ENCODE data around the gene INHBE.
A peak's percentile ranks its signal among the peaks of the same experiment; 100 is the strongest.
"Not testable (repeated sequence)": the region's sequence is repeated elsewhere in the genome, so short reads cannot be mapped to it uniquely, and the experiment has no call there.

Gene INHBE

DNA sequence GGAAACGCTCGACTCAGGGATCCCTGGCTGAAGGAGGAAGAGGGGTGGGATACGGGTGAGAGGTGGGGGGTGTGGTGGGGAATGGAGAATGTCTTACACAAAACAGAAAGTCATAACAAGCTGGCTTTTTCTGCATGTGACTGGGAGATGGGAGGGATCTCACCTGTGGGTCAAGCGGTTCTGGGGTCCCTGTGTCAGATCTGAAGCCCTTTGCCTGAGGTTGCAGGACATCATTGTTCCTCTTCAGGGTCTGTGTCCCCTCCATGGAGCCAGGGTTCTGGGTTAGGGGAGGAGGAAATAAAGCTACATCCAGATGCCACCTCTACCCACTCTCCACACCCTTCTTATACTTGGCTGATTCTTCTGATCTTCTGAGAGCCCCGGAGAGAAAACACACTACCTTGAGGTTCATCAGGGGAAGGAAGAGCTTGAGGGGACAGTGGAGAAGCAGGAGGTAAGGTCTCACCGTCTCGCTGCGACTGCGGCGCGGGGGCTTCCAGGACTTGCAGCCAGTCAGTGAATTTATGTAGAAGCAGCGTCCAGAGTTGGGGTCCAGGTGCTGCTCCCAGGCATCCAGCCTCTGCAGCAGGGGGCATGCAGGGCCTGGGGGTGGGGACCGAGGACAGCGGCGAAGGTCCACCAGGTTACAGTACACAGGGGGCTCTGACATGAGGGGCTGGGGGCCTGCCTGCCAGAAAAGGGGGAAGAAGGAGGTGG, 22.0 kb downstream of the INHBE start:
- DNase-seq, result no peak

DNA sequence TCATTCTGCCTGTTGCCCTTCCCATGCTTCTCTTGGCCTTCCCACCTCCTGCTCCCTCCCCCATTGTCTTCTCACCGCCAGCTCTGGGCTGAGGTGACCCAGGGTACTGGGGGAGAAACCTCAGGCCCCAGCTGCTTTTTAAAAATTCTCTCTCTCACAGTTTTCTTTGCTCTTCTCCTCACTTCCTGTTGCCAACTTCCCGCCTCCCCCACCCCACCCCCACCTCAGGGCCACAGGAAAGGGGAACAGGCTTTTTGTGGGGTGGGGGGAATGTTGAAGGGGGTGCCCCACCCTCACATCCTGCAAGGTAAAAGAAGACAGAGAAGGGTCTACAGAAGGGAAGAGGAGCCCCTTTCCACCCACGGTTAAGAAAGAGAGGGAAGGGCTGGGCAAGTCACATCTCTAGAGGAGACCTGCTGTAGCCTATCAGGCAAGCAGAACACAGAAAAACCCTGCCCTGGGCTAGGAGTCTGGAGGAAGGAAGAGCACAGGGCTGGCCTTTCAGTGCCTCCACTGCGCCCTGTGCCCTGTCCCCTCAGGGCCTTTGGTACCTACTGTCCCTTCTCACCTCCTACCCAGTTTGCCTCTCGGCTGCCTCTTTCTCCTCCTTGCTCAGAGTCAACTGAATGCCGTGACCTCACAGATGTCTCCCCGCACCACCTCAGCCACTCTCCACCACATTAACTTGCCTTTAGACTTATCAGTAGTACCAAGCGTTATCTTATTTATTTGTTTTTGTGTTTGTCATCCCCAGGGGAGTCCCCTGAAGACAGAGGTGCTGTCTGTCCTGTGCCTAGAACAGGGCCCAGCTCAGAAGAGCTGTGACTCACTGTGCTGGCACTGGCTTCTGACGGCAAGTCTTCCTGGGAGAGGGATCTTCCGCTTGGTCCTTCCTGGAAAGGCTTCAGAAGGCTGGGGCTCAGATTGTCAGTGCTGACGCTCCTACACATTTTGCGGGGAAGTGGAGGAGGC, 22.9 kb downstream of the INHBE start:
- DNase-seq, result peak; percentile 49

DNA sequence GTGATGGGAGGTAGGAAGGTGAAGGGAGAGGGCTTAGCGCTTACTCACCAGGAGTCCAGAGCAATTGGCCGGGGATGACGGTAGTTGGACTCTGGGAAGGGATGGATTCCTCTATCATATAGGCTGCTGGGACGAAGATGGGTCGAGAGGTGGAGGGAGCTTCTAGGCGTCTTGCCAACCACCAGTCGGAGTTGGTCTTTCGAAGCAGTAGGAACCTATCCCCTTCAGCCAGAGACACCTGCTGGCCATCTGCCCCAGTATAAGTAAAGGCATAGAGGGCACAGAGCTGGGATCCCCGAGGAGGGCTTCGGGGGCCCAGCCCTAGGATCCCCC, 23.9 kb downstream of the INHBE start:
- no peak for DNase-seq

DNA sequence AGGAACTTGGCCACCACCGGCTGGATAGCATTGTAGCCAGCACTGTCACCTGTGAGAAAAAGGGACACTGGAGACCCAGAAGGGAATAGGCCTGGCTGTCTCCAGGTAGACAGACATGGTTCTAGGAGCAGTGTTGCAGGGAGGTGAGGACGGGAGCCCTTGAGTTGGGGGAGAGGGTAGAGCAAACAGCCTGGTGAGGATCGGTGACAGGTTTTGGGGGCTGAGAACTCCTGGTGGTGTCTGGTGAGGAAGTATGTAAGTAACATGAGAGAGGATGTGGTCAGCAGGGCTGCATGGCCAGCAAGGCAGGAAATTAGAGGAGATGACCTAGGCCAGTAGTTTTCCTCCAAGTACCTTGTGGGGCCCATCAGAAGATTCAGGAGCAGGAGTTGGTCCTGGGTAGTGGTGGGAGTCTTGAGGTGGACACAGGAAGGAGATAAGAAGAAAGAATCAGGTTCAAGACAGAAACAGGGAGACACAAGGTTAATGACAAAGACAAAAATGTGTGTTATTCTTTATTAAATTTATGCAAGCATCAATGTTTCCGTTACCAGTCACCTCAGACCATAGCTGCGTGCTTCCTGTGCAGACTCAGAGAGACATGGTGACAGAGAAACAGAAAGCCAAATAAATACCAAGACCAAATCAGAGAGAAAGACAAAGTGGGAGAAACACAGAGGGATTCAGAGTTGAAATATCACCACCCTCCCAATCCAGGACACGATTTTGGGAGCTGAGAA, 24.4 kb downstream of the INHBE start, which contains the start of gene ARHGAP9:
Gene ARHGAP9 (minus strand): TSS at position 491 of the 740 bp plus-strand sequence. CDS start 460 bp downstream, at position 31.
- DNase-seq, result peak; percentile 68

DNA sequence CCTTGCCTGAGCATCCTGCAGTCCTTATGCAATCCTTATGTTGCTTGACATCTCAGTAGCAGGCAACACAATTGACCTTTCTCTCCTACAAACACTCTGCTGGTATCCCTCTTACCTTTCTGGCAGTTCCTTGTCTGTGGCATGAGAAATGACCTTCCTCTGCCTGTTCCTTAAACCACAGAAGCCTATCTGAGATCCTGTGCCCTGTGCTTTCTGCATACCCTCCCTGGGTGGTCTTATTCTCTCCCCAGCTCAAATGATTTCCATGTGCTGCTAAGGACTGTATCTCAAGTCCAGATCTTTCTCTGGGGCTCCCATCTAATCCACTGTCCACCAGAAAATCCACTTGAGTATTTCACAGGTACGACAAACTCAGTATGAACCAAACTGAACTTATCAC, 26.6 kb downstream of the INHBE start:
- no peak for DNase-seq

DNA sequence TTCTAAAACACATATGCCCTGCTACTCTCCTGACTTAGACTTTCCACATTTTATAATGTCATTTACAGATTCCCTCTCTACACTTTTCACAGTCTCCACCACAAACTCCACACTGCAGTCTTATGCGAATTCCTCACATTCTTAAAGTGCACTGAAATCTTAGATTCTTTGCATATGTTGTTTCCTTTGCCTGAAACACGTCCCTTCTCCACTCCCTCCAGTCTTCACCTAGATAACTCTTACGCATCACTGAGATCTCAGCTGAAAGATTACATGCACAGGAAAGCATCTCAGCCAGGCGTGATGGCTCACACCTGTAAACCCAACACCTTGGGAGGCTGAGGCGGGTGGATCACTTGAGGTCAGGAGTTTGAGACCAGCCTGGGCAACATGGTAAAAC, 28.4 kb downstream of the INHBE start:
- no peak for DNase-seq

DNA sequence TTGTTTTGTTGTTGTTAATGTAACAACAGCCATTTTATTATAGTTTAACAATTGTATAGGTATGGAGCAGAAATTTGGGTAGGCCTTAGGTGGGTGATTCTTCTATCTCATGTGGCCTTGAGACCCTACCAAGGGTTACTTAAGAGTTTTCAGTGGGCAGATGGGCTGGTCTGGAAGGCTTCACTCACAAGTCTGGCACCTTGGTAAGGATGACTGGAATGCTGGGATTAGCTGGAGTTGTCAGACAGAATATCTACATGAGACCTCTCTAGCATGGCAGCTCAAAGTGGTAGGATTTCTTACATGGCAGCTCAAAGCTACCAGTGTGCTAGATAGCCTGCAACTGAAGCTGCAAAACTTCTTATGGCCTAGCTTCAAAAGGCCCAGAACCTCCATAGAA, 30.6 kb downstream of the INHBE start:
- DNase-seq, result no peak

DNA sequence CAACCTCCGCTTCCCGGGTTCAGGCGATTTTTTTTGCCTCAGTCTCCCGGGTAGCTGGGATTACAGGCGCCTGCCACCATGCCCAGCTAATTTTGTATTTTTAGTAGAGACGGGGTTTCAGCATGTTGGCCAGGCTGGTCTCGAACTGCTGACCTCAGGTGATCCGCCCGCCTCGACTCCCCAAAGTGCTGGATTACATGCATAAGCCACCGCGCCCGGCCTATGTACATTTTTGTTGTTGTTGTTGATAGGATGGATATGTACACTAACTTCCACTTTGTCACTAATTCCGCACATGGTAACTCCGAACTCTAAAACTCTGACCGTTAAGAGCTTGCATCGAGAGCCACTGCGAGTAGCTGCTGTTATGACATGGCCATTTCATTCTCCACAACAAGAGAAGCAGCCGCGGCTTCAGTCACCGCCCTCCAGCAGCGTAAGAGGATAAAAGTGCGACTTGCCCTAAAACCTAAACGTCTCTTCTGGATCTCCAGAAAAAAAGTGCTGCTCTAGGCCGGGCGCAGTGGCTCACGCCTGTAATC, 32.0 kb downstream of the INHBE start:
- peak; percentile 10 for DNase-seq

DNA sequence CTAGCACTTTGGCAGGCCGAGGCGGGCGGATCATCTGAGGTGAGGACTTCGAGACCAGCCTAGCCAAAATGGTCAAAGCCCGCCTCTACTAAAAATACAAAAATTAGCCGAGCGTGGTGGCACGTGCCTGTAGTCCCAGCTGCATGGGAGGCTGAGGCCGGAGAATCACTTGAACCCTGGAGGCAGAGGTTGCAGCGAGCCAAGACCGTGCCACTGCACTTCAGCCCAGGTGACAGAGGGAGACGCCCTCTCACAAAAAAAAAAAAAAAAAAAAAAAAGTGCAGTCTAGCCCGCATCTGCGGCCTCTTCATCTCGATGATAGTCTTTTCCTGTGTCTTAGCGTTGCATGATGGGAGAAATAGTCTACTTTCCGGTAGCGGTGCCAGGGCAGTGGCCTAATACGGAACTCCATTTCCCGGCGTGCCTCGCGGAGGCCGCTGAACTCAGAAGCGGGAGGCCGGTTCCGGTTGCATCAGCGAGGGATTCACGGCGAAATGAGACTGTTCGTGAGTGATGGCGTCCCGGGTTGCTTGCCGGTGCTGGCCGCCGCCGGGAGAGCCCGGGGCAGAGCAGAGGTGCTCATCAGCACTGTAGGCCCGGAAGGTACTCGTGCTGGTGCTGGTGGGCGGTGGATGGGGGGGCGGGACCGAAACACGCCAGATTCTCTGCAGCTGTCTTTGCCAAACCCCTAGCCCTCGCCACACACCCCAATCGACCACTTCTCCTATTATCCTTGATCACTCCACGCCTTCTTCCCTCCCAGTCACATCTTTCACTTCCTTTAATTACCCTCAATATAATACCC, 32.7 kb downstream of the INHBE start, which contains the start of gene MARS1:
Gene MARS1 (plus strand): TSS at position 472 of the 805 bp plus-strand sequence. CDS start 23 bp downstream, at position 495.
- peak; percentile 95 for DNase-seq

DNA sequence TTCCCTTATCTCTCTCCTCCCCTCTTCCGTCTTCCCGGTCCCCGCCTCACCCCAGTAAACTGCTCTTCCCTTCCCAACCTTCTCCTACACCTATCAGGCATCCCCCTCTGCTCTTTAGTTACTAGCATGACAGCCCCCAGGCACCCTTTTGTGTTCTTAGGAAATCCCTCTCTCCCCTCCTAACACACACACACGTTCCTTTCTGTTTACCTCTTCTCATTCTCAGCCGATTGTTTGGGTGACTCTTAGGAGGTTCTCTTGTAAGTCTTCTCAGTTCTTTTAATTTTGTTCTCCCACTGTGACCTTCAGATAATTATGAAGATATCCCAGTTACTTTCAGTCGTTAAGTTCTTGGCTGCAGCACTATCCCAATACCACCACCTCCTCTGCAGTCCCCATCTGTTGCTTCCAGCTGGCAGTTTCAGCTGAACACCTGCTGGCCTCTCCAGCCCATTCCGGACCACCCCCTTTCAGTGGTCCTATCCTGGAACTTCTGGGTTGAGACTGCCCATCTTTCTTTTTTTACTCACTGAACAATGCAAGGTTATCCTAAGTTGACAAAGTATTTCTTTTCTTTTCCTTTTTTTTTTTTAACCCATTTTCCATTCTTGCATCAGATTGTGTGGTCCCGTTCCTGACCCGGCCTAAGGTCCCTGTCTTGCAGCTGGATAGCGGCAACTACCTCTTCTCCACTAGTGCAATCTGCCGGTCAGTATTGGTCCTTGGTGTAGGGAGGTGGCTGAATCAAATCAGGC, 33.5 kb downstream of the INHBE start:
- no peak for DNase-seq

DNA sequence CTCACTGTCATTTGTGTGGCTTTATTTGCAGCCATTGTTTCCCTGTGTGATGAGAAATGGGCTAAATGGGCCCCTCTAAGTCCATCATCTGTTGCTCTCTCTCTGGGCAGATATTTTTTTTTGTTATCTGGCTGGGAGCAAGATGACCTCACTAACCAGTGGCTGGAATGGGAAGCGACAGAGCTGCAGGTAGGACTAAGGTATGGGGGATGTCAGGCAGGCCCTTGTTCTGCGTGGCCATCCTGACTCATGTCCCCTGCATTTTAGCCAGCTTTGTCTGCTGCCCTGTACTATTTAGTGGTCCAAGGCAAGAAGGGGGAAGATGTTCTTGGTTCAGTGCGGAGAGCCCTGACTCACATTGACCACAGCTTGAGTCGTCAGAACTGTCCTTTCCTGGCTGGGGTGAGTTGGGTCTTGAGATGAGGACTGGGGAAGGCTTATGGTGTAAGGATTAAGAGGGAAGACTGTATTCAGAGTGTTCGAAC, 34.1 kb downstream of the INHBE start:
- DNase-seq, result no peak

DNA sequence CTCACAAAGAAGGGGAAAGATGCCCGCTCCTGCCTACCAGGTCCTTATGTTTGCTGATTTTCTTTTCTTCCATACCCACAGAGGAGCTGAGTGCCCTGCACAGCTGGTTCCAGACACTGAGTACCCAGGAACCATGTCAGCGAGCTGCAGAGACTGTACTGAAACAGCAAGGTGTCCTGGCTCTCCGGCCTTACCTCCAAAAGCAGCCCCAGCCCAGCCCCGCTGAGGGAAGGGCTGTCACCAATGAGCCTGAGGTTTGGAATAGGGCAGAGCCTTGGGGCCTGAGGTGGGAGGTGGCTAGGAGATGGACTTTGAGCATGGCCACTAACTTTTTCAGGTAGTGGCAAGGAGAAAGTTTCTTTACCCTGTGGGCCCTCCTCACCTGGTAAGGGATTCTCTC, 35.0 kb downstream of the INHBE start:
- DNase-seq, result no peak

DNA sequence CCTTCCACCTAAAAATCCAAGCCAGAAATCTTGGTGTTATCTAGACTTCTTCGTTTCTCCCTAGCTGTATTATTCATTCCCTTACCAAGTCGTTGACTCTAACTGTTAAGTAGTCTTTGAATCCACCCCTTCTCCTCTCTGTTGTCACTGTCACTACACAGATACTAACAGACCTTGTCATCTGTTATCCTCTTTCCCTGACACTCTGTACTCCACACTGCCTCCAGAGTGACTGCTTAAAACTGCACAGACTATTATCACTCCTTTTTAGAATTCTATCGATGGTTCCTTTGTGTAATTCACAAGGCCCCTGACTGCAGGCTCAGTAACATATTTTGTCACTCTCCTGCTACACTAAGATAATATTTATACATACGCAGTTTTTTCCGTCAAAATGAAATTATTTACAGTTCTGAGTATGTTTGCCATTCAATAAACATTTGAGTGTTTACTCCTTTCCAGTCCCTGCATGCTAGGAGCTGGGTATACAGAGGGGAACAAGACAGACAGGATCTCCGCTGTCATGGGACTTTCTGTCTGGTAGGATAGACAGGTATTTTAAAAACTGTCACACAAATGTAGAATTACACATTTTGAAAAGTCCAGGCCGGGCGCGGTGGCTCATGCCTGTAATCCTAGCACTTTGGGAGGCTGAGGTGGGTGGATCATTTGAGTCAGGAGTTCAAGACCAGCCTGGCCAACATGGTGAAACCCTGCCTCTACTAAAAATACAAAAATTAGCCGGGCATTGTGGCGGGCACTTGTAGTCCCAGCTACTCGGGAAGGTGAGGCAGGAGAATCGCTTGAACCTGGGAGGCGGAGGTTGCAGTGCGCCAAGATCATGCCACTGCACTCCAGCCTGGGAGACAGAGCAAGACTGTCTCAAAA, 36.5 kb downstream of the INHBE start:
- no peak for DNase-seq

DNA sequence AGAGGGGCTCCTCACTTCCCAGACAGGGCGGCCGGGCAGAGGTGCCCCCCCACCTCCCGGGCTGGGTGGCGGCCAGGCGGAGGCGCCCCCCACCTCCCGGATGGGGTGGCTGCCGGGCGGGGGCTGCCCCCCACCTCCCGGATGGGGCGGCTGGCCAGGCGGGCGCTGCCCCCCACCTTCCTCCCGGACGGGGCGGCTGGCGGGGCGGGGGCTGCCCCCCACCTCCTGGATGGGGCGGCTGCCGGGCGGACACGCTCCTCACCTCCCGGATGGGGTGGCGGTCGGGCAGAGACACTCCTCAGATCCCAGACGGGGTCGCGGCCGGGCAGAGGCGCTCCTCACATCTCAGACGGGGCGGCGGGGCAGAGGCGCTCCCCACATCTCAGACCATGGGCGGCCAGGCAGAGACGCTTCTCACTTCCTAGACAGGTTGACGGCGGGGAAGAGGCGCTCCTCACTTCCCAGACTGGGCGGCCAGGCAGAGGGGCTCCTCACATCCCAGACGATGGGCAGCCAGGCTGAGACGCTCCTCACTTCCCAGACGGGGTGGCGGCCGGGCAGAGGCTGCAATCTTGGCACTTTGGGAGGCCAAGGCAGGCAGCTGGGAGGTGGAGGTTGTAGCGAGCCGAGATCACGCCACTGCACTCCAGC, 40.1 kb downstream of the INHBE start:
- DNase-seq, result not testable (repeated sequence)

DNA sequence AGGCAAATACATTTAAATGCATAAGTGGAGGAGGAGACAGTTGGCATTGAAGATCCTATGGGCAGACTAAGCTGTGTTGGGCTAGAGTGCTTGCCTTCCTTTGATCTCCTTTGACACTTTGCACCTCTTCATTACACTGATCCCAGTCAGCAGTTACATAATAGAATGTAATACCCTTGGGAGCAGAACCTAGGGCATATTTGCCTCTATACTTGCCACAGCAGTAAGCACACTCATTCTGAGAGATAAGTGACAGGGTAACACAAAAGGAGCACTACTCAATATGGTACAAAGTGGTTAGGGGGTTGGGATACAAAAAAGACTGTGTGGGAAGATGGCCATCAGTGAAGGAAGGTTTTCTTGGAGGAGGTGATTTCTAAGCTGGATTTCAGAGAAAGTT, 41.7 kb downstream of the INHBE start:
- DNase-seq, result no peak

DNA sequence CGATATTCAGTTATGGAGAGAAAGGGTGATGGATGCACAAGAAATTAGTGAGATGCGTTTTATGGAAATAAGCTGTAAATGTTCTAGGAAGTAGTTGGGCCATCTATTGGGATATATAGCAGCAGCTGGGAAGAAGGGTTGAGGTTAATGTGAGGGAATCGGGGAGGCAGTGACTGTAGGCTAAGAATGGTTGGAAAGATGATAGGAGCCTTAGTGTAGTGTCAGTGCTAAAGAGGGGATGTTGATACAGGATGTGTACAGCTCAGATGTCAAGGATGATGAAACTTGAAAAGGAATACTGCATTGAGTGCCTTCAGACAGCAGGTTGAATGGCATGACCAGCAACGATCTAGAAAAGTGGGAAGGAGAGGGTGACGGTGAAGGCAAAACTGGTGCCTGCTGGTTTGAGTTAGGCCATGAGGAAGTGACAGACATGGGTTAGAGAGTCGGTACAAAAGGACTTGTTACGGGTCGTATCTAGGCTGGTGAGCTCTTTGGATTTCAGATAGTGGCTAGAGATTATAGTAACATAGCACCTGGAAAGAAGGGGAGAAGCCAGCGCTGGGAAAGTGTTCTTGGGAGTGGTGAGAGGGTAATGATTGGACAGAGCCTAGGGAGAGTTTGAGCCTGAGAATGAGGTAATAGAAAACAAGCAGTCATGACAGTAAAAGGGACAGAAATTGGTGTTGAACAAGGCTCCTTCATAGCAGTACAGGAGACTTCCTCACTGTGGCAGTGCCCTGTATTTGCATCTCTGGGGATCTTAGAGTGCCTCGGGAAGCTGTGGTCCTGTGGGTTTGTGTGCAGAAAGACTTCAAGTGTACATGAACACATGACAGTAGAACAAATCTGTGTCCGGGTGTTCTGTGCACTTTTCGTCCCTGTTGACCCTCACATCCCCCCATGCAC, 42.4 kb downstream of the INHBE start:
- DNase-seq, result no peak

DNA sequence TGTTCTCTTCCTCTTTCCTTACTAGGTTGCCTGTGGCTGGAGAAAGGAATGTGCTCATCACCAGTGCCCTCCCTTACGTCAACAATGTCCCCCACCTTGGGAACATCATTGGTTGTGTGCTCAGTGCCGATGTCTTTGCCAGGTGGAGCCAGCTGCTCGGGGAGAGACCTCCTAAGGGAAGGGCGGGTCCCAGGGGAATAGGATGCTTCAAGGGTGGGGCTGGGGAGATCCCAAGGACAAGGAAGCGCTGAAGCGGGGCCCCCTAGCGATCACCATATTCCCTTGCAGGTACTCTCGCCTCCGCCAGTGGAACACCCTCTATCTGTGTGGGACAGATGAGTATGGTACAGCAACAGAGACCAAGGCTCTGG, 43.0 kb downstream of the INHBE start:
- DNase-seq, result no peak

DNA sequence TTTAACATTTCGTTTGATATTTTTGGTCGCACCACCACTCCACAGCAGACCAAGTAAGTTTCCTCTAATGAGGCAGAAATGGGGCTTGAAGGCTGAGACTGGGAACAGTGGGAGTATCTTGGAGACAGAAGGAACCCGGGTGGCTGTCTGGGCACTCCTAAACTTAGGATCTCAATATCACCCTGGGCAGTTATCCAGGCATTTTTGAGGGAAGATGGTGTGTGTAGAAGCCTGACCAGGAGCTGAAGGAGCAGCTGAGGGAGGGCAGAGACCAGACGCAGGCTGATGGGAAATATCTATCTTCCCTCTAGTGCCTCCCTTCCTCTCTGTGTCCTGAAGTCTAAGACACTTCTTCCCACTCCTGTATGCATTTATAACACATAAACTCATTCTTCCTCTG, 43.5 kb downstream of the INHBE start:
- DNase-seq, result no peak

Measured in stimulated activated CD4-positive, alpha-beta T cell treated with anti-CD3 and anti-CD28 coated beads, Interleukin-4, amount 100 ng/mL, for 24 hours (primary cell).